ENCODE measurements around the gene LRP5.
"Not testable (repeated sequence)": the region's sequence is repeated elsewhere in the genome, so short reads cannot be mapped to it uniquely, and the experiment has no call there.

Gene LRP5

GRCh38 chr11:68416070-68416578 lies 103.7 kb downstream of the LRP5 start:
- no peak for DNase-seq (ENCODE audit: low read depth in 1 of 2, low spot score in 1 of 2)

- no peak for DNase-seq (ENCODE audit: low read depth in 1 of 2, low spot score in 1 of 2)
Observed at GRCh38 chr11:68418648-68419047, 106.3 kb downstream of the LRP5 start.

- no peak for DNase-seq (ENCODE audit: low read depth in 1 of 2, low spot score in 1 of 2)
Observed at GRCh38 chr11:68420171-68420570, 107.8 kb downstream of the LRP5 start.

- DNase-seq (ENCODE audit: low read depth in 1 of 2, low spot score in 1 of 2) = no peak
Observed at GRCh38 chr11:68423481-68423880, 111.1 kb downstream of the LRP5 start.

GRCh38 chr11:68424101-68424632 lies 111.8 kb downstream of the LRP5 start:
- DNase-seq (ENCODE audit: low read depth in 1 of 2, low spot score in 1 of 2) = no peak

GRCh38 chr11:68424981-68425865 lies 112.8 kb downstream of the LRP5 start:
- no peak for DNase-seq (ENCODE audit: low read depth in 1 of 2, low spot score in 1 of 2)

GRCh38 chr11:68425866-68426380 lies 113.5 kb downstream of the LRP5 start:
- no peak for DNase-seq (ENCODE audit: low read depth in 1 of 2, low spot score in 1 of 2)

GRCh38 chr11:68429661-68430060 lies 117.3 kb downstream of the LRP5 start:
- DNase-seq (ENCODE audit: low read depth in 1 of 2, low spot score in 1 of 2) = no peak

- no peak for DNase-seq (ENCODE audit: low read depth in 1 of 2, low spot score in 1 of 2)
Observed at GRCh38 chr11:68430384-68430783, 118.0 kb downstream of the LRP5 start.

GRCh38 chr11:68430801-68431200 lies 118.4 kb downstream of the LRP5 start:
- no peak for DNase-seq (ENCODE audit: low read depth in 1 of 2, low spot score in 1 of 2)

GRCh38 chr11:68431984-68432645 lies 119.7 kb downstream of the LRP5 start:
- DNase-seq (ENCODE audit: low read depth in 1 of 2, low spot score in 1 of 2) = no peak

GRCh38 chr11:68432874-68433273 lies 120.5 kb downstream of the LRP5 start:
- DNase-seq (ENCODE audit: low read depth in 1 of 2, low spot score in 1 of 2) = no peak

GRCh38 chr11:68433541-68433940 lies 121.2 kb downstream of the LRP5 start:
- no peak for DNase-seq (ENCODE audit: low read depth in 1 of 2, low spot score in 1 of 2)

- DNase-seq (ENCODE audit: low read depth in 1 of 2, low spot score in 1 of 2) = not testable (repeated sequence)
Observed at GRCh38 chr11:68434159-68434558, 121.8 kb downstream of the LRP5 start.

GRCh38 chr11:68436162-68436888 lies 123.9 kb downstream of the LRP5 start:
- no peak for DNase-seq (ENCODE audit: low read depth in 1 of 2, low spot score in 1 of 2)

GRCh38 chr11:68436985-68437926 lies 124.9 kb downstream of the LRP5 start:
- no peak for DNase-seq (ENCODE audit: low read depth in 1 of 2, low spot score in 1 of 2)

- no peak for DNase-seq (ENCODE audit: low read depth in 1 of 2, low spot score in 1 of 2)
Observed at GRCh38 chr11:68437927-68438657, 125.7 kb downstream of the LRP5 start.

GRCh38 chr11:68438658-68439259 lies 126.4 kb downstream of the LRP5 start:
- no peak for DNase-seq (ENCODE audit: low read depth in 1 of 2, low spot score in 1 of 2)

Measured in stimulated activated CD4-positive, alpha-beta T cell treated with anti-CD3 and anti-CD28 coated beads, Interleukin-15, amount 100 ng/mL, for 1 hour (primary cell).